AG10803 (cell line): ENCODE data around the gene WDR45B.
"Not testable (repeated sequence)": the region's sequence is repeated elsewhere in the genome, so short reads cannot be mapped to it uniquely, and the experiment has no call there.

Experiments used
- DNase-seq: peaks from one replicate; pipeline ENCODE4 v3.0.0; 2010; ENCODE audit warnings: low read depth
- H3K4me3 ChIP-seq: 2 replicates; pipeline ENCODE4 v1.5.1; 2011; ENCODE audit warnings: mild to moderate bottlenecking, low read length, control low read depth
- TF ChIP-seq, protein P1 (sequence below): conservative IDR thresholded peaks from 2 replicates; pipeline ENCODE4 v1.5.1; 2011; ENCODE audit warnings: mild to moderate bottlenecking, low read length, control low read depth, inconsistent platforms

The WDR45B gene

DNA sequence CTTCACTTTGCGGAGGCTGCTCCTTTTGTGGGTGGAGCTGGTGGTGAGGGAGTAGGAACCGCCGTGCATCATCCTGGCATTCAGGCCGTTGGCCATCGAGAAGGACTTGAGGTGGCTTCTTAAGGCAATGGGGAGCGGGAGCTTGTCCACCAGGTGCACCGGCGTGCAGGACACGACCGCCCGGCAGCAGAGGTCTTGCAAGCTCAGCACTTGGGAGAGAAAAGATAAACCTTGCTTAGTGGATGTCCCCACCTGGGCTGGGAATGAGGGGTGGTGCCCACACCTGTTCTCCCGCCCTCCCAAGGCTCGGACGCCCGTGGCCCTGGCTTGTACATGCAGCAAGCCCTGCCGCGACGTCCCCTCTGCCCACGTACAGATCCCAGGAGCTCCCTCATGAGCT is 9.7 kb upstream of the WDR45B start:
- TF ChIP-seq, protein P1, sequence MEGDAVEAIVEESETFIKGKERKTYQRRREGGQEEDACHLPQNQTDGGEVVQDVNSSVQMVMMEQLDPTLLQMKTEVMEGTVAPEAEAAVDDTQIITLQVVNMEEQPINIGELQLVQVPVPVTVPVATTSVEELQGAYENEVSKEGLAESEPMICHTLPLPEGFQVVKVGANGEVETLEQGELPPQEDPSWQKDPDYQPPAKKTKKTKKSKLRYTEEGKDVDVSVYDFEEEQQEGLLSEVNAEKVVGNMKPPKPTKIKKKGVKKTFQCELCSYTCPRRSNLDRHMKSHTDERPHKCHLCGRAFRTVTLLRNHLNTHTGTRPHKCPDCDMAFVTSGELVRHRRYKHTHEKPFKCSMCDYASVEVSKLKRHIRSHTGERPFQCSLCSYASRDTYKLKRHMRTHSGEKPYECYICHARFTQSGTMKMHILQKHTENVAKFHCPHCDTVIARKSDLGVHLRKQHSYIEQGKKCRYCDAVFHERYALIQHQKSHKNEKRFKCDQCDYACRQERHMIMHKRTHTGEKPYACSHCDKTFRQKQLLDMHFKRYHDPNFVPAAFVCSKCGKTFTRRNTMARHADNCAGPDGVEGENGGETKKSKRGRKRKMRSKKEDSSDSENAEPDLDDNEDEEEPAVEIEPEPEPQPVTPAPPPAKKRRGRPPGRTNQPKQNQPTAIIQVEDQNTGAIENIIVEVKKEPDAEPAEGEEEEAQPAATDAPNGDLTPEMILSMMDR = no peak
- no peak for DNase-seq
- H3K4me3 ChIP-seq = no peak overlapping the region

DNA sequence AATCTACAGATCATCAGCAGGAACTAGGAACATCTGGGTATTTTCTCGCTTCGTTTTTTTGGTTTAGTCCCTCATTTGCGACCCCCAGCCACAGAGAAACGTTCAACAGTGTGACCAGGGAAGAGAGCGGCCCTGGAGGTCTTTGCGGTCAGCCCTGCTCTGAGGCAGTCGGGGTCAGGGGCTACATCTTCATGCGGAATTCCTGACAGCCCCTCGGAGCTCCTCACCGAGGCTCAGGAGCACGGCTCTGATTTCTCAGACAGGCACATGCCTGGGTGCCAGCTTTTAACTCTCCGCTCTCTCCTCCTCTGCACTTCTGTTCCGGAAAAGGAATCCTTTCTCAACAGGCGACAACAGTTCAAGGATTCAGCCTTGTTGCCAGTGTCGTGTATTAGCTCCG is 8.0 kb upstream of the WDR45B start:
- TF ChIP-seq, protein P1 = no peak
- H3K4me3 ChIP-seq = no peak overlapping the region
- DNase-seq = no peak

DNA sequence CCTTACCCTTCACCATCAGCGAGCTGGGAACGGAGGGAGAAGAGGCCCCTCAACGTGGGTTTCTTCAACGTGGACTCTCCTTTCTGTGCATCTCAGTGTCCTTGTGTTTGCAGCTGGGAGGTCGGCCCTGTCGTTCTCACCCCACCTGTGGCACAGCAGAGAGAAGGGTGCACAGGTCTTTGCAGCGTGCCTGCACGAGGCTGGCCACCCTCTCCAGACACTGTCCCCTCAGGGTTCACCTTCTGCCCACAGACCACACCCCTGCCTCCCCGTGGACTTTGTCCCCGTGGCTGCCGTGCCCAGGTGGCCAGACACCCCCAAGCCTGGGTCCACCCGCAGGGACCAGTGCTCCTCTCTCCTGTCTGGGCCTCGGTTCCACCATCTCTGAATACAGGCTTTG is 7.3 kb upstream of the WDR45B start:
- no peak for DNase-seq
- TF ChIP-seq, protein P1 = no peak
- no peak overlapping the region for H3K4me3 ChIP-seq

DNA sequence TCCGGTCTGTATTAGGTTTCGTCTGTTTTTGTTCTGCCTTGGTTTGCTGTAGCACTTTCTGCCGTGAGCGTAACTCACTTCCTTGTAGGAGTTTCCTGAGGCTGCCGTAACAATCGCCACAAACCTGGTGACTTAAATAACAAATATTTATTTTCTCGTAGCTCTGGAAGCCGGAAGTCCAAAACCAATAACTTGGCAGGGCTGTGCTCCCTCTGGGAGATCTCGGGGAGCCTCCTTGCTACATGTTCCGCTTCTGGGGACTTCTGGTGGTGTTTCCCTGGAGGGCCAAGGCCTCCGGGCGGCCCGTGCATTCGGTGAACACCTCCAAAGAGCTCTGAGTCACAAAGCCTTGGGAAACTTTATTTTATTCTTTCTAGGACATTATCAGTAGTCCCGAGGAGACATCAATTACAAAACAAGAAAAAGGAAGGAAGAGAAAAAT is 6.8 kb upstream of the WDR45B start:
- TF ChIP-seq, protein P1 = no peak
- DNase-seq = no peak
- H3K4me3 ChIP-seq = no peak overlapping the region

DNA sequence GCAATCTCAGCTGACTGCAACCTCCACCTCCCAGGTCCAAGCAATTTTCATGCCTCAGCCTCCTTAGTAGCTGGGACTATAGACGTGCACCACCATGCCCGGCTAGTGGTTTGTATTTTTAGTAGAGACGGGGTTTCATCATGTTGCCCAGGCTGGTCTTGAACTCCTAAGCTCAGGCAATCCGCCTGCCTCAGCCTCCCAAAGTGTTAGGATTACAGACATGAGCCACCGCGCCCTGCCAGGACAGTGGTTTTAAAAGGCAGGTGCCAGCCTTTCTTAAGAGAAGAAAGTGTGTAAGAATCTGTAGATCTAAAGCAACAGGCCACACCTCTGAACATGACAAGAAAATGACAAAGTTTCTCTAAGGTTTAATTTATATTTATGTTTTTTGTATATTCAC is 6.4 kb upstream of the WDR45B start:
- not testable (repeated sequence) for H3K4me3 ChIP-seq, DNase-seq

DNA sequence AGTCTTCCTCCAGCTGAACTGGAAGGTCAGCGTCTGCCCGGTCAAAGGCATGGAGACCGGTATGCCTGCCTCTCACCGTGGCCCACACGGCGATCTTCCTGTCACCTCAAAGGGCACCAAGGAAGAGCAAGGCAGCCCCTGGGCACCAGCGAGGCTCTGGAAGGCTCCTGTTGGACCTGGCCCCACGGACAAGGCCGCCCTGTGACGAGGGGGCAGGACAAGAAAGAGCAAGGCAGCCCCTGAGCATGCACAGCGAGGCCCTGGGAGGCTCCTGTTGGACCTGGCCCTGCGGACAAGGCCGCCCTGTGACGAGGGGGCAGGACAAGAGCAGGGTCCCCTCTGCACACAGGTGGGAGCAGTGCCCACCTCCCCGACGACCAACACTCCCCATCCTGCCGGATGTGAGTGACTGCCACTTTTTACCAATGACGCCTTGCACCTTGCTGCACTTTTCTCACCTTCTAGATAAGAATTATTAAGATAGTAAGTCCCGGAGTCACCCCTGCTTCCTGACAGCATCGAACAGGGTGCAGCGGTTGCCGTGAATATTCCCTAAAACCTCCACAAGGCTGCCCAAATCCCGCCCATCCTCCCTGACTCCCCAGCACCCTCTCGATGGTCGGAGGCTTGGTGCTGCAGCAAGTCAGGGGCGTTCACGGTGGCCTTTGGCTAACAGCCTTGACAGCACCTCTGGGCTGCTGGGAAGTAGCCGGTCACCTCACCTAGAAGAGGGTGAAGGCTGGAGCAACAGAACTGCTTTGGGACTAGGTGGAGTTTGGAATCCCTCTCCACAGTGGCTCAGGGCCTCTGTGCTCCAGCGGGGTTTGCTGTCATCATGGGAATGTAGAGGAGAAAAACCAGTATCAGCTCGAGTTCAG is 5.6 kb upstream of the WDR45B start:
- TF ChIP-seq, protein P1 = no peak
- H3K4me3 ChIP-seq = no peak overlapping the region
- DNase-seq = no peak

DNA sequence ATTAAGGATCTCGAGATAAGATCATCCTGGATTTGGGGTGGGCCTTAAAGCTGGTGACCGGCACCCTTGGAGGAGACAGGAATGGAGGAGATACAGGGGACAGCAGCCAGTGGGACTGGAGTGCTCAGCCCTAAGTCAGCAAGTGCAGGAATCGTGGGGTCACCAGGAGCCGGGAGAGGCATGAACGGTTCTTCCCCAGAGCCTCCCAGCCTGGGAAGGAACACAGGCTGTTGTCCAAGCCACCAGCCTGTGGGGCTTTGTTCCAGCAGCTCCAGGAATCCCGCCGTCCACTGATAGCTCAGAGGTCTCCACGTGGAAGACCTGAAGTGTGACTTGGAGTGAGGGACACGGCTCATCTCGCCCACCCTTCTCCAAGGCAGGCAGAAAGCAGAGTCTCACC is 2.5 kb upstream of the WDR45B start:
- TF ChIP-seq, protein P1 = no peak
- no peak overlapping the region for H3K4me3 ChIP-seq
- no peak for DNase-seq
